Stimulated activated CD4-positive, alpha-beta T cell treated with anti-CD3 and anti-CD28 coated beads, Interleukin-1b, Interleukin-23, amount 100 ng/mL, for 4 hours (primary cell): Measurements from ENCODE around the gene CDYL.
A peak's percentile ranks its signal among the peaks of the same experiment; 100 is the strongest.

Experiments used
- DNase-seq, 2 donors: peaks; one replicate each; pipeline ENCODE4 v3.0.0-alpha.2; 2020; ENCODE audit warnings: low read depth in 2 of 2

The CDYL gene

DNA sequence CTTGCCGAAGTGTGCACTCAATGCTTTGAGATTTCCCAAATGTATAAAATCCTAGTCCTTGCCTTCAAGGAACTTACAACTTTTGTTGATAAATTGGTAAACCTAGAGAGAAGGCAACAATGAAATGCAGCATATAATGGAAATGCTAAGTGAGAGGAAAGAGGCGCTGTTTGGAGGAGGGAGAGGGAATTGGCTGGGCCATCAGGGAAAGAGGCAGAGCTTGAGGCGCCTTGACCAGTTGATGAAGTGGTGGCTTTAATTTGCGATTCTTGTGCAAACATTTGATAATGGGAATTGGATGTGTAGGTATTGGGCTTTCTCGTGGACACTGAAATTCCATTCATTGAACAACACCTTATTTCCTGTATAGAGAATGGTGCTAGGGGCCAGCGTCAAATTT is 1.9 kb upstream of the CDYL start:
- no peak for DNase-seq

DNA sequence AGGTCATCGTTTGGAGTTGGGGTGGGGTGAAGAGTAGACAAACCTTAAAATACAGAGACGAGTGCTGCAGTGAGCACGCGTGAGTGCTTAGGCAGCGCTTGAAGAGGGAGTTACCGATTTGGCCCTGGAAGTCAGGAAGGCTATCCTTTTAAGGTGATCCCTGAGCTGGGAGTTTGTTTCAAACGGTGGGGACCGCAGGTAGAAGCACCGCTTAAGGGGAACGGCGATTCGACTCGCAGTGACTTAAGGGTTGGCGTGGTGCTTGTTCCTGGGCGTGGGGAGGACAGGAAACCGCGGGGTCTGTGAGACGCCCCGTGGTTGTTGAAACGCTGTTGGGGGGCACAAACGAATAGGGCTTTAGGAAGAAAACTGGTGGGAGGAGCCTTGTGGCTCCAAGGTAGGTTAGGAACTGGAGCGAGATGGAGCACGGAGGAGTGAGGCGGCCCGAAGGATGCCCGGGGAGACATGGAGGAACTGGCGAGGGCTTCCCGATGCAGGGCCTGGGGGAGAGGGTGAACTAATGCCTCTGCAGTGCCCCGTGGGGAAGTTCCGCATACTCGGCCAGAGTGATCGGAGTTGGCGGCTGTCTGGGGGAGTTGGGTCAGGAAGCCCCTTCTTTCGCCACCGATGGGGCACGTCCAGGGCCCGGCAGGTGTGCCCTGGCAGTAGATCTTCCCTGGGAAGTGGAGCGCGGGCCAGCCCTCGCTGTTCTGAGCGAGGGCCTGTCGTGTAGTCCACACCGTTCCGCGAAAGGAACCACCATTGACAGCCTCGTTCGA is 1.3 kb upstream of the CDYL start:
- peak in 1 of 2 donors; percentile 12 for DNase-seq

DNA sequence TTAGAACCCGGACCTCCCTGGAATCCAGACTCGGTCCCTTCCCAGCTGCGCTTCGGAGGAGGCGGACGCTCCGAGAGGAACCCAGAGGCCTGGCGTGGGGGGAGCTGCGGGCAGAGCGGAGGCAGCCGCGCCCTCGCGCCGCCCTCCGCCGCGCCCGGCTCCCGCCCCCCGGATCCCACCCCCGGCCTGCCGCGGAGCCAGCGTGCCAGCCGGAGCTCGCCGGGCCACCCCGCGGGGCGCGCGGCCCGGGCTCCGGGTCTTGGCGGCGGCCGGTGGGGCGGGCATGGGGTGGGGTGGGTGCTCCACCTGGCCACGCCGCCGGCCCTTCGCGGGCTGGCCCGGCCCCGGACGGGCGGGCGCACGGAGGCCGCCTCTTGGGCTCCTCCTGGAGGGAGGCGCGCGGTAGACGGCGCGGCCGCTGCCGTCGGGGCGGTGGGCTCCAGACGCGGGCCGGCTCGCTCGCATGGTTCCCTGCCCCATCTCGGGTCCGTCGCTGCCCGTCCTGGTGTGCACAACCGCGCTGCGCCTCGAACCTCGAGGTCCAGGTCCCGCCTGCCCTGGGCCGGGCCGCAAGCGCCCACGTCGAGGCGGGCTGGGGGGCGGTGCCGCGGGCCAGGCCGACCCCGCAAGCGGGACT is 592 bp upstream of the CDYL start:
- DNase-seq: peak; percentile 49 to 67

DNA sequence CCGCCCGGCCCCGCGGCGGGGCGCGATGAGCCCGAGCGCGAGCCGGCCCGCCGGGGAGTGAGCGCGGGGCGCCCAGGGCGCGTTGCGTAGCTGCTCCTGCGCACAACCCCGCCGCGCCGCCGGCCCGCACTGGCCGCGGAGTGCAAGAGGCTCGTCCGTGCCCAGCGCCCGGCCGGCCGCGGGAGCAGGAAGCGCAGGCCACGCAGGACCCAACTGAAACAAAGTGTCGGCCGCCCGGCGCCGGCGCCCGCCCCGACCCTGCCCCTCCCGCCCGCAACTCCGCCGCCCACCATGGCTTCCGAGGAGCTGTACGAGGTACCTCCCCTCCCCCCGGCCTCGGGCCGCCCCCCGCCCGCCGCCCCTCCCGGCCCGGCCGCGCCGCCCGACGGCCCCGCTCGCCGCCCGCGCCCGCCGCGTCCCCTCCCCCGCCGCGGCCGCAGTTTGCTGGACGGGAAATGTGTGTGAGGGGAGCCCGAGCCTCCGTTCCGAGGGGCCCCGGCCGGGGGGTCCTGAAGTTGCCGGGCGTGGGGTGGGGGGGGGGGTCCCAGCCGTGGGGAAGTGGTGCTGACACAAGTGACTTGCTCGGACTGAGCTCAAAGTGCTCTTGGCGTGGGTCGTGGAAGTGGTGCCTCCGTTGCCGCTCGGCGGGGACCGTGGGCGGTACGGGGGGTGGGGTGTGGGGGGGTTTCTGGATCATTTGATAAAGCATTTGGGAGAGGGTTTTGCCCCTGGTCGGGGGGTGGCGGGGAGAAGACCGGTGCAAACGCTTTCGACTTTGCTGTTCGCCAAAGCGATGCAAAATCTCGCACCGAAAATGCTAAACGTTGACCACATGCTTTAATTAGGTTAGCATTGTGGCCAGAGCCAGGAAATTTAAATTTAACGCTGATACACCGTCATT is 539 bp downstream of the CDYL start:
- peak in 1 of 2 donors; percentile 47 for DNase-seq

DNA sequence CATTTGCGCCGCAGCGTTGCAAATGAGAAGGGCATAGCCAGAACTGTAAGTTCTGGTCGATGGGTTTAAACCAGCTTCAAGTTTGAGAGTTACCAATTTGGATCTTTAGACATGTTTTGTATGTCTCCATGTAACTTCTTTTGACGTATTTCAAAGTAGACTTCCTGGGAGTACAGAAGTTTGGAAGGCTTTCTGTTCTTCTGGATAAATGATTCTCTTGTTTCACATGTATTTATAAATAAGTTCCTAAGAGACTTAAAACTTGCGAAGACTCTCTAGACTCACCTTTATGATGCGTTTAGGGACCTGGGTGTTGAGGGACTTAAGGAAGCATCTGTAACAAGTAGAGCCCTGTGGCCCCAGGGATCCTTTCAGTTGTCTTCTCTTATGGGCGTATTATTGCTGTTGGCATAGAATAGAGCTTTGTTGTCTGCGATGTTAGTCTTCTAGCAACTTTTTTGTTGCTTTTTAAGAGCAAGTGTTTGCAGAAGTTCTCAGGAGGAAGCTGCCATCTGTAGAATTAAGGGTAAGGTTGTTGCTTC is 1.3 kb downstream of the CDYL start:
- no peak for DNase-seq

DNA sequence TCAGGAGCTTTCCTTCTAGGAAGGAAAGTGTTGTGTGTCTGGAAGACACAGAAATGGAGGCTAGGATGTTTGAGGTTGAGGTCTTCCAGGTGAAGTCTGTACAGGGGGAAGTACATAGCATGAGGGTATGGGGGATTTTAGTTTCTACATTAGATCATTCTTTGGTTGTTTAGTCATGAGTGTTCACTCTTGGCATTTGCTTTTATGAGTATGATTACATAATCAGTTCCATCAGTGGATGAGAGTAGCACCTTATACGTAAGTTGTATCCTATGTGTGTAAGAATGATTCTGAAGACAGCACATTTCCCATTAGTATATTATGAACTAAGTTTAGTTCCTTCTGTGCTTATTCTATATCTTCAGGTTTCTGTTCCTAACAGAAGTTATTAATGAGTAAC is 1.9 kb downstream of the CDYL start:
- no peak for DNase-seq

DNA sequence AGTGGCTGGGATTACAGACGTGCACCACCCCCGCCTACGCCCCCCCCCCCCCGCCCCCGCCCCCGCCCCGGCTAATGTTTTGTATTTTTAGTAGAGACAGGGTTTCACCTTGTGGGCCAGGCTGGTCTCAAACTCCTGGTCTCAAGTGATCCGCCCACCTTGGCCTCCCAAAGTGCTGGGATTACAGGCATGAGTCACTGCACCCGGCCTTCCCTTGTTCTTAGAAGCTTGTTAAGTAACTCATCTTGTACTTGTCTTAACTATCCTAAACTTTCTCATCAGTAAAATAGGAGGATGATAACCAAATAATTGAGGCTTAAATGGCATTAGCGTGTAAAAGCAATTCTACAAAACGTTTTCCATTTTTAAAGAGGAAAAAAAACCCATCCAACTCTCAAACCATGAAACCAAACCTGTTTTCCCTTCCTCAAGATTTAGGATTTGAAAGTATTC is 4.2 kb downstream of the CDYL start:
- DNase-seq: no peak

DNA sequence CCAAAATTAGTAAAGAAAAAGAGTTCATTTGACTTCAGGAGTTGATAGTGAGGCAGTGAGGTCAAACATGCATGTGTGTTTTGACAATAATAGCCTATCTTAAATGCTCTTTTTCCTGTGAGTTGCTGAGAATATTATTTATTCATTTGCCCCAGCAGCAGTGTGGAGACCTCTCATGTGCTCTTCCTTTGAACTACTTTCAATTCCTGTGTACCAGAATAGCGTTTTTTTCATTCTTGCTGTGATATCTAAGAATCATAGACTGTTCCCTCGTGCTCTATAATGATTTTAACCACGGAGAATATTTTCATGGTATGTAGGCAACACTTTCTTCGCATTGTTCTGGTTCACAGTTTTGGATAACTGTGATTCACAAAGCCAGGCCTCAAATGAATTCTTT is 5.2 kb downstream of the CDYL start:
- no peak for DNase-seq

DNA sequence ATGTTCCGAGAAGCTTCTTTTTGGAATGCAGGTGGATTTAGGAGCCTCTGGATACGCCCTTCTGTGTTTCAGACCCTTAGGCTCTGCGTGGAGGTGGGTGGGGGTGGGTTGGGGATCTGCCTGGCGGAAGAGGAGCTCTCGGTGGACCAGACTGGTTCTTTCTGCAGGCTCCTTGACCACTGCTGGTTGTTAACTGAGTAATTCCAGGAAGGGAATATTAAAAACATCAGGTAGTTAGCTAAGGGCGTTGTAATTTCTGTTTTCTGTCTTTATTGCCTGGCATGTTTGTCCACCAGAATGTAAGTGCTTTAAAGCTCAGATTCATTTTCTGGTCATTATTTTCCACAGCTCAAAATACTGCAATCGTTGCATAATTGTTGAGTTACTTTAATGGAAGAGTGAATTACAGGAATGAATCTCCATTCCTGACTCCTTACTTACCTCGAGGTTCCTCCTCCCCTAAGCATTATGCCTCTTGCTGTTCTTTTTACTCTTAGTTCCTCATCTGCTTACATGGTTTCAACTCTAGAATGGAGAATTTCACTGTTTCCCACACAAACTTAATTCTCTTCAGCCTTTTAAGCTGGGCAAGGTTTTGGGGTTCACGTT is 5.9 kb downstream of the CDYL start:
- DNase-seq: no peak

DNA sequence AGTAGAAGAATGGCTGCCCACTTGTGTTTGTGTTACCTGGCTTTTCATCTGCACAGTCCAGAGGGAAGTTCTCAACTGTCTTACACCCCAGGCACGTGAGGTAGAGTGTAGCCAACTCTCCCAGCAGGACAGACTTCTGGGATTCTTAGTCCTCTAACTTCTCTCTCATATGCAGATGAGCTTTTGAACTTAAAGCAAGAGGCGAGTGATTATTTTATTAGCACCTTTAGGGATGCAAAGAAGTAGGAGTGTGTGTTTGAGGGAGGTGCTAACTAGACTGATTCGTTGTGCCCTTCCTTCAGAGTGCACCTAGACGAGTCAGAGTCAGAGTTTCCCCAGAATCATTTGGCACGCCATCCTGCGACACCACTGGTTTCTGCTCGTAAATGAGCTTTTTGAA is 10.8 kb downstream of the CDYL start:
- no peak for DNase-seq

DNA sequence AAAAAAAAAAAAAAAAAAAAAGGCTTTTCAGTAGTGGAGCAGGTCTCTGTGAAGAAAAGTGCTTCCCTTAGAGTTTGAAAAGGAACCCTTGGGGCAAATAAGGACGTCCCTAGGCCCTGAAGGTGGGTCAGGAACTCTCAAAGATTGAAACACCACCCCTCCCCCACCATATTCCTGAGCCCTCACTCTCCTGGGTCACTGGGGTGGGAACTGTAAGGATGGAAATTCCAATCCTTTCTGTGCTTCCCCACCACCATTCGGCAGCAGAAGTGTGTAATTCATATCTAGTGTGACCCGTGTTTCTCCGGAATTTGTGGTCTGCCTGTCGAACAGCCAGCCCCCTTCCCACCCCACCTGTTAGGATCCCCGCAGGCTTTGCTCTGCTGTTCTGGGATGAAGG is 12.3 kb downstream of the CDYL start:
- no peak for DNase-seq

DNA sequence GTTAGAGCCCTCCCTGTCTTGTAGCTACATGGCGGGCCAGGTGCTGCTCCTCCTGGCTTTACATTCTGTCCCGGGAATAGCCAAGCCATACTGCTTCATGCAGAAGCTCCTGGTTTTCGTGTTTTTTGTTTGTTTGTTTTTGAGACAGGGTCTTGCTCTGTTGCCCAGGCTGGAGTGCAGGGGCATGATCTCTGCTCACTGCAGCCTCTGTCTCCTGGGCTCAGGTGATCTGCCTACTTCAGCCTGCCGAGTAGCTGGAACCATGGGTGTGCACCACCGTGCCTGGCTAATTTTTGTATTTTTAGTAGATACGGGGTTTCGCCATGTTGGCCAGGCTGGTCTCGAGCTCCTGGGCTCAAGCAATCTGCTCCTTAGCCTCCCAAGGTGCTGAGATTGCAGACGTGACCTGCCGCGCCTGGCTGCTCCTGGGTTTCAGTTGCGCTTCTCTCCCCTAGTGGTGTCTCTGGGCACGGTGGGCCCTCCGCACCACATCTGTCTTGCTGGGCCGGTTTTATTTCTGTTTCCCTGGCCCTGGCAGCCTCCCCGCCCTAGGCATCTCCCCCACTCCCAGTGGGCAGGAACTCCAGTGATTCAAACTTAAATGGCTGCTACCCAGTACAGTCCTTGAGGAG is 12.9 kb downstream of the CDYL start:
- DNase-seq: no peak

DNA sequence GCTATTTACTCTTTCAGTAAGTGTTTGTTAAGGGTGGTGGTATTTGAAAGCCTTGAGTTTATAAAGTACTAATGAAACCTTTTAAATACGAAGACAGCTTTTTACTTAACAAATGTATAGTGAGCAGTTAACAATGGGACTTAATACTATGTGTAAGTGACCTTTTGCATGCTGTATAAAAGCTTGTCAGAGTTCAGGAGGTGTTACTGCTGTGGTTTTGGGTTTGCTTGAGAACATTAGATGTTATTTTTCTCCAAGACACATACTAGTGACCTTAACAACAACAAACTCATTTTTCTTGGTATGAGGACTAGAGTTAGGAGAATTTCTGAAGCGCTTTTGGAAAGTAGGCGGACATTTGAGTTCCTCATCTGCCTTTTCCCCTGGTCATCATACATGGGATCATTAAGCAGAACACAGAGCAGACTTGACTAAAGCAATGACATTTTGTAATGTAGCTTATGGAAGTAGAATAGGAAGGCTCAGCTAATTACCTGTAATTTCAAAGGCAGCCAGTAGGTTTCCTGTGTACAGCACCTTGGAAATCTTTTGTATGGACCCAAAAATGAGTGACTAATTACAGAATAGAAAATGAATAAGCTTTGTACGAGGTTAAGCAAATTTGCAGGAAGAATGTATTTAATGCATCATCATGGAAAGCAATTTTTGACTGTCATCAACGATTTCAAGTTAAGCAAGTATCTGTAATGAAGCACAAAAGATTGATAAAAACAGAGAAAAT is 14.1 kb downstream of the CDYL start:
- no peak for DNase-seq

DNA sequence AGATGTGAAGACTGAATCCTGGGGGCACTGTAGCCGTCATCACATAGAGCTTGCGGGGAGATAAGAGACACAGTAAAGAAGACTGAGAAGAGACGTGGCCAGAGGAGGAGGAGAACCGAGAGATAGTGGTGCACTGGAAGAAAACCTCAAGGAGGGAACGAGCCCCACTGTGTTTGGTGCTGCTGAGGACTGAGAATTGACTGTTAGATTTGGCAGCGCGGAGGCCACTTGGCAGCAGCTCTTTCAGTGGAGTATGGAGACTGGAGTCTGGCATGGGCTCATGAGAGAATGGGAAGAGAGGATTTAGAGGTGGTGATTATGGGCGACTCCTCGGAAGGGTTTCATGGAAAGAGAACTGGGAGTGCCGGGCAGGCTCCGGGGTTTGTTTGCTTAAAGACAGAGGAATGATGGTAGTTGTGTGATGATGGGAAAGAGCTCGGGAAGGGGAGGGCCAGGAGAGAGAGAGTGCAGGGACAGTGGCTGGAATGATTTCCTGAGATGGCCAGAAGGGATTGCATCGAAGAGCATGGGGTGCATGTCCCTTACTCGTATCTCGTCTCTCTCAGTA is 18.0 kb downstream of the CDYL start:
- no peak for DNase-seq

DNA sequence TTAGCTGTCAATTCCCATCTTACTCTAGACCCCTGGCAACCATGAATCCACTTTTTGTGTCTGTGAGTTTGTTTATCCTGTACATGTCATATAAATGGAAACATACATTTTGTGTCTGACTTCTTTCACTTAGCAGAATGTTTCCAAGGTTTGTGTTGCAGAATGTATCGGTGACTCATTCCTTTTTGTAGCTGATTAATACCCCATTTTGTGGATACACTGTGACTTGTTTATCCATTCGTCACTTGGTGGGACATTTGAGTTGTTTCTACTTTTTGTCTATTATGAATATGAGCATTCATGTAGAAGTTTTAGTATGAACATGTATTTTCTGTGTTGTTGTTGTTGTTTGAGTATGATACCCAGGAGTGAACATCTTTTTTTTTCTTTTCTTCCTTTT is 21.4 kb downstream of the CDYL start:
- no peak for DNase-seq

DNA sequence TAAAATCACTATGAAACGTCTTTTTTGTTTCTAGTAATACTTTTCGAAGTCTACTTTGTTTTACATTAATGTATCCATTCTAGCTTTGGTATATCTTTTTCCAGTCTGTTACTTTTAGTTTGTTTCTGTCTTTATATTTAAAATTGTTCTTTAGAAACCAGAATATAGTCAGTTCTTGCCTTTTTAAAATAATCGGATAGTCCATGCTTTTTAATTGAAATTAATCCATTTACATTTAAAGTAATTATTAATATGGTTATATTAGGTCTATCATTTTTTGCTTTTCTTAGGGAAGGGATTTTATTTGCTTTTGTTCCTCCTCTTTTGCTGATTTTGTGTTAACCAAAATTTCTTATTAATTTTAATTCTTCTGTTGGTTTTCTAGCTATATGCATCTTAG is 23.7 kb downstream of the CDYL start:
- DNase-seq: no peak

DNA sequence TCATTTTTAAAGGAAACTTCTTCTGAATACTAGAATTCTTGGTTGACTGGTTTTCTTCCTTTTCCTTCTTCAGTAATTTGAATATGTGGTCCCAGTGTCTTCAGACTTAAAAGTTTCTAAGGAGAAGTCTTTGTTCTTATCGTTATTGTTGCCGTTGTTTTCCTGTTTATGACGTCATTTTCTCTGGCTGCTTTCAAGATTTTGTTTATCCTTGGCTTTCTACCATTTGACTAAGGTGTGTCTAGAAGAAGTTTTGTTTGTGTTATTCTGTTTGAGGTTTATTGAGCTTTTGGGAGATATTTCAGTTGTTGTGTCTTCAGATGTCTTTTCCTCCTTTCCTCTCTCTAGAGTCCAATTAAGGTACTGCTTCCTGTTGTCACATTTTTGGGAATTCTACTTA is 24.5 kb downstream of the CDYL start:
- no peak for DNase-seq

DNA sequence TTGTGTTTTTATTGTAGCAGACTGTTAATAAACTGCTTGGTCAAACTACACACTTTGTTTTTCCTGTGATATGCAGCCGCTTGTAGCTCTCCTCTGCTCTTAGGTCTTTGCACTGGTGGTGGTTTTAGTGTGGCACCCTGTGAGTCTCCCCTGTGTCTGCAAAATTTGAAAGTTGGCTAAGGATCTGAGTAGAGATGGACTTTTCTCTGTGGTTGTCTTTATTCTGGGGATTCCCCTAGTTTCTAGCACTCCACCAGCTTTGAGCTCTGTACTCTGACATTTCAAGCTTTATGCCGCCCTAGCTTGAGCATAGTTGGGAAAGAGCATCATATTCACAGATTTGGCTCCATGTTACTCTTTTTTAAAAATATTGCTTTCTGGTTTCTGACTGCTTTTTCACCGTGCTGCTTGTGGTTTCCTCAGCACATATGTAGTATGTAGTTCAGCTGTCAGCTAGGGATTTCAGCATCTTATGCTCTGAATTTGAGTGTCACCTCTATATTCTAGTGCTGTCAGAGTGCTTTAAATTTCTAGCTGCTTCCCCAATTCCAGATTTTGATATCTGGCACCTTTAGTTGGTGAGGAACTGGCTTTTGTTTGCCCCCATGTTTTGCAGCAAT is 25.4 kb downstream of the CDYL start:
- DNase-seq: no peak

DNA sequence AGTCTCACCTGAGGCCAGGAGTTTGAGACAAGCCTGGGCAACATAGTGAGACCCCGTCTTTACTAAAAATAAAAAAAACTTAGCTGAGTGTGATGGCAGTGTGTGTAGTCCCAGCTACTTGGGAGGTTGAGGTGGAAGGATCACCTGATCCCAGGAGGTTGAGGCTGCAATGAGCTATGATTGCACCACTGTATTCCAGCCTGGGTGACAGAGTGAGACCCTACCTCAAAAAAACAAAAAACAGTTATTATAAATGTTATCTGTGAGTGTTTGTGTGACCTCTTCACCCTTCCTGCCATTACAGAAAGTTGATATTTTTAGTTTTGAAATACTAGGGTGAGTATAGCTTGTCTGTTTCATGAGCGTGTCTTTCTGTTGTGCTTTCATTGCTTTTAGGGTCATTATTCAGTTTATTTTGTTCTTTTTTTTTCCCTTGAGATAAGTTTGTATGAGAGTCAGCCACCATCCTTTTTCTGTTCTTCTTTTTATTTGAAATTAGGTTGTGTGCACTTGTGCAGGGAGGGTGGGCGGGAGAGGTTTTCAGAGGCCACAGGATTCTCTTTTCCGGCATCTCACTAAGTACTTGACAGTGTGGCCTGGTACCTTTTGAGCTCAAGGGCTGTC is 26.2 kb downstream of the CDYL start:
- DNase-seq: no peak
